Body of pancreas (tissue), 4 donors: ENCODE data around the gene NRXN2. TPM values are rescaled to one million over a fixed set of nuclear protein-coding genes. Genes with fewer than 3 reads are reported as not detected.

Experiments
- ATAC-seq: fragments of 150-250 bp; one replicate; pipeline ENCODE4 v1.9.1; 2016
- DNase-seq, 4 donors: peaks; one replicate each; pipeline ENCODE4 v3.0.0-alpha.2; 2019
- H3K27ac ChIP-seq, 4 donors: fragments of 200-600 bp; sonication (generic); 1 replicate in 3 of 4; 2 replicates in 1 of 4; pipeline versions ENCODE4 v1.5.1 to v1.6.1; 2016 to 2019; ENCODE audit warnings: mild to moderate bottlenecking in 1 of 4, mixed read lengths in 1 of 4, moderate library complexity in 1 of 4
- H3K27me3 ChIP-seq, 2 donors: fragments of 200-600 bp; sonication (generic); one replicate each; pipeline ENCODE4 v1.6.0; 2016; ENCODE audit warnings: mild to moderate bottlenecking in 1 of 2
- H3K36me3 ChIP-seq, 2 donors: fragments of 200-600 bp; sonication (generic); replicated peaks in 1 of 2; 2 replicates each; pipeline ENCODE4 v1.5.1; 2016; ENCODE audit warnings: low read depth in 2 of 2; ENCODE audit not compliant: insufficient read depth in 1 of 2
- H3K4me1 ChIP-seq: fragments of 200-600 bp; sonication (generic); one replicate; pipeline ENCODE4 v1.6.0; 2016
- H3K4me3 ChIP-seq, 2 donors: fragments of 200-600 bp; sonication (generic); 1 replicate in 1 of 2; 2 replicates in 1 of 2; pipeline ENCODE4 v1.5.1; 2016 to 2019
- H3K9me3 ChIP-seq, 3 donors: fragments of 200-600 bp; sonication (generic); 1 replicate in 2 of 3; 2 replicates in 1 of 3; pipeline ENCODE4 v1.5.1; 2016
- CTCF ChIP-seq, 7 experiments: fragments of 450-650 bp in 4 of 7; fragments of 200-600 bp in 3 of 7; sonication (generic) in 3 of 7; IDR thresholded peaks; one replicate each; pipeline ENCODE4 v1.5.1; 2016 to 2019; ENCODE audit warnings: antibody characterized with exemption in 7 of 7
- POLR2A ChIP-seq, 3 donors: fragments of 450-650 bp; IDR thresholded peaks; one replicate each; pipeline ENCODE4 v1.6.1; 2016; ENCODE audit warnings: antibody characterized with exemption in 3 of 3, mild to moderate bottlenecking in 2 of 3
- WGBS, 2 donors: methylation state at CpG; one replicate each; pipeline ENCODE4 v1.1.5; 2017; 5-methylcytosine and 5-hydroxymethylcytosine counted together
- intact Hi-C: fragments of 100-400 bp; cut with DNase I; formaldehyde crosslinking; loops from one replicate; pipeline ENCODE4 v1.15.1; 2023
- total RNA-seq, 2 donors: library from RNA; depleted of rRNA; stranded (reverse); fragments of >200 nt; gene quantifications; one replicate each; pipeline ENCODE4 v1.1.0, GENCODE V29; 2016

NRXN2 gene
- total RNA-seq, 2 donors from 2014 or later, result 1.3 to 4.9 TPM

GRCh38 chr11:64769283-64769682 is 46.3 kb upstream of the NRXN2 start:
- WGBS, 2 donors, result 88 to 89% methylated on average over 6 of the region's 6 CpGs
- H3K27ac ChIP-seq, result no peak overlapping the region
- ATAC-seq, result no peak

GRCh38 chr11:64768300-64768694 is 45.3 kb upstream of the NRXN2 start:
- H3K27ac ChIP-seq, result no peak overlapping the region
- TF ChIP-seq CTCF (IDR thresholded peaks at IDR 0.05) (no peak), POLR2A (IDR thresholded peaks at IDR 0.05) (no peak)
- H3K9me3 ChIP-seq, result no peaks in the 10 kb centered on the region
- no peaks in the 10 kb centered on the region for H3K27me3 ChIP-seq
- ATAC-seq (no peak), DNase-seq (no peak)
- no peak overlapping the region for H3K4me3 ChIP-seq
- peaks cover 49 to 67% of the 10 kb centered on the region in 2 donors for H3K36me3 ChIP-seq
- intact Hi-C loops, result no loop called here
- WGBS, 2 donors, result 80 to 91% methylated on average over 6 of the region's 6 CpGs
- H3K4me1 ChIP-seq, result peaks cover 22% of the 10 kb centered on the region

More at GRCh38 chr11:64769283-64769682, 46.3 kb upstream of the NRXN2 start:
- H3K4me1 ChIP-seq, result peaks cover 18% of the 10 kb centered on the region
- H3K27me3 ChIP-seq, result no peaks in the 10 kb centered on the region
- H3K9me3 ChIP-seq, result no peaks in the 10 kb centered on the region
- H3K36me3 ChIP-seq, result peaks cover 58 to 70% of the 10 kb centered on the region in 2 donors
- no peak overlapping the region for H3K4me3 ChIP-seq
- no peak for TF ChIP-seq POLR2A (IDR thresholded peaks at IDR 0.05)
- TF ChIP-seq CTCF (IDR thresholded peaks at IDR 0.05), result no peak
- intact Hi-C loops, result no loop called here
- no peak for DNase-seq

GRCh38 chr11:64767344-64768299 is 44.6 kb upstream of the NRXN2 start:
- DNase-seq (peak; percentile 67 to 73 (median 71)), ATAC-seq (peak; percentile 41)
- Histone ChIP-seq H3K4me1 (peaks cover 18% of the 10 kb centered on the region), H3K27ac (peak overlapping the region in 3 of 4 donors; percentile 2 to 47 (median 15)), H3K36me3 (peaks cover 44 to 65% of the 10 kb centered on the region in 2 donors), H3K27me3 (no peaks in the 10 kb centered on the region), H3K9me3 (no peaks in the 10 kb centered on the region), H3K4me3 (no peak overlapping the region)
- intact Hi-C loops, result no loop called here
- 52 to 65% methylated on average over 13 to 19 of the region's 19 CpGs for WGBS, 2 donors
- no peak for TF ChIP-seq POLR2A (IDR thresholded peaks at IDR 0.05)
- TF ChIP-seq CTCF (IDR thresholded peaks at IDR 0.05), result peak; percentile 46 to 67 (median 57)

- Histone ChIP-seq H3K36me3 (peaks cover 44 to 65% of the 10 kb centered on the region in 2 donors), H3K27me3 (no peaks in the 10 kb centered on the region), H3K27ac (peak overlapping the region in 1 of 4 donors; percentile 2), H3K4me3 (no peak overlapping the region), H3K4me1 (peaks cover 11% of the 10 kb centered on the region), H3K9me3 (no peaks in the 10 kb centered on the region)
- TF ChIP-seq POLR2A (IDR thresholded peaks at IDR 0.05), result no peak
- TF ChIP-seq CTCF (IDR thresholded peaks at IDR 0.05), result no peak
- intact Hi-C loops, result no loop called here
- DNase-seq (no peak), ATAC-seq (no peak)
- WGBS, 2 donors, result 95 to 98% methylated on average over 7 to 11 of the region's 11 CpGs
Measured at GRCh38 chr11:64766881-64767280, 43.9 kb upstream of the NRXN2 start.
